ENCODE measurements around the gene FXR2. TPM values are rescaled to one million over a fixed set of nuclear protein-coding genes. Genes with fewer than 3 reads are reported as not detected.
A peak's percentile ranks its signal among the peaks of the same experiment; 100 is the strongest.

Gene FXR2
- total RNA-seq, 1 donor from 2014 or later: 43.2 TPM

- H3K27me3 ChIP-seq (ENCODE audit: control insufficient read depth, insufficient read depth, low read length): peaks cover 30% of the 10 kb centered on the region
- FAIRE-seq (no peak), DNase-seq (ENCODE audit: low read depth) (no peak)
- no peak for TF ChIP-seq CTCF (IDR thresholded peaks at IDR 0.05; ENCODE audit: insufficient read depth, low read length, severe bottlenecking)
- H3K36me3 ChIP-seq (ENCODE audit: control insufficient read depth, insufficient read depth, low read length): no peaks in the 10 kb centered on the region
- no peak overlapping the region for H3K4me3 ChIP-seq (ENCODE audit: low read depth, low read length)
Observed at GRCh38 chr17:7651665-7652387, 37.1 kb upstream of the FXR2 start.

- H3K27me3 ChIP-seq (ENCODE audit: control insufficient read depth, insufficient read depth, low read length): peaks cover 30% of the 10 kb centered on the region
- no peak for TF ChIP-seq CTCF (IDR thresholded peaks at IDR 0.05; ENCODE audit: insufficient read depth, low read length, severe bottlenecking)
- no peak for FAIRE-seq
Observed at GRCh38 chr17:7651097-7651664, 36.5 kb upstream of the FXR2 start.

GRCh38 chr17:7650509-7651096 lies 35.9 kb upstream of the FXR2 start, which contains the start of gene ATP1B2:
Gene ATP1B2, plus strand, starts transcription at chr17:7650926. Its CDS starts 593 bp downstream, at chr17:7651519.
- FAIRE-seq (no peak), DNase-seq (ENCODE audit: low read depth) (peak; percentile 23)
- H3K36me3 ChIP-seq (ENCODE audit: control insufficient read depth, insufficient read depth, low read length): no peaks in the 10 kb centered on the region
- H3K27me3 ChIP-seq (ENCODE audit: control insufficient read depth, insufficient read depth, low read length): peaks cover 30% of the 10 kb centered on the region
- TF ChIP-seq CTCF (IDR thresholded peaks at IDR 0.05; ENCODE audit: insufficient read depth, low read length, severe bottlenecking): no peak
- H3K4me3 ChIP-seq (ENCODE audit: low read depth, low read length): no peak within 1 kb of the TSS

More at GRCh38 chr17:7651097-7651664, 36.5 kb upstream of the FXR2 start:
- Histone ChIP-seq H3K36me3 (ENCODE audit: control insufficient read depth, insufficient read depth, low read length) (no peaks in the 10 kb centered on the region), H3K4me3 (ENCODE audit: low read depth, low read length) (no peak overlapping the region)
- no peak for DNase-seq (ENCODE audit: low read depth)

GRCh38 chr17:7647018-7647417 lies 32.3 kb upstream of the FXR2 start:
- FAIRE-seq: no peak
- Histone ChIP-seq H3K27me3 (ENCODE audit: control insufficient read depth, insufficient read depth, low read length) (peaks cover 18% of the 10 kb centered on the region), H3K36me3 (ENCODE audit: control insufficient read depth, insufficient read depth, low read length) (no peaks in the 10 kb centered on the region), H3K4me3 (ENCODE audit: low read depth, low read length) (no peak overlapping the region)
- no peak for TF ChIP-seq CTCF (IDR thresholded peaks at IDR 0.05; ENCODE audit: insufficient read depth, low read length, severe bottlenecking)
- no peak for DNase-seq (ENCODE audit: low read depth)

- H3K4me3 ChIP-seq (ENCODE audit: low read depth, low read length): no peak overlapping the region
- TF ChIP-seq CTCF (IDR thresholded peaks at IDR 0.05; ENCODE audit: insufficient read depth, low read length, severe bottlenecking): no peak
- H3K36me3 ChIP-seq (ENCODE audit: control insufficient read depth, insufficient read depth, low read length): no peaks in the 10 kb centered on the region
- FAIRE-seq (no peak), DNase-seq (ENCODE audit: low read depth) (no peak)
- peaks cover 13% of the 10 kb centered on the region for H3K27me3 ChIP-seq (ENCODE audit: control insufficient read depth, insufficient read depth, low read length)
Observed at GRCh38 chr17:7646457-7646856, 31.8 kb upstream of the FXR2 start.
